Dermis microvascular lymphatic vessel endothelial cell (primary cell): Measurements from ENCODE around the gene CAMK2G. TPM values are rescaled to one million over a fixed set of nuclear protein-coding genes. Genes with fewer than 3 reads are reported as not detected.
"Not testable (repeated sequence)": the region's sequence is repeated elsewhere in the genome, so short reads cannot be mapped to it uniquely, and the experiment has no call there.

Experiments used
- DNase-seq, 2 donors: peaks; one replicate each; pipeline versions ENCODE4 v3.0.0 to v3.0.0-alpha.2; 2010; ENCODE audit warnings: low read depth in 2 of 2
- total RNA-seq: library from RNA; depleted of rRNA; stranded (reverse); fragments of >200 nt; gene quantifications from 2 replicates; pipeline ENCODE4 v1.2.1, GENCODE V29; 2014

Gene CAMK2G
- total RNA-seq, 1 donor from 2014 or later: 20.9 TPM

GRCh38 chr10:73840403-73841060, 33.8 kb downstream of the CAMK2G start:
- no peak for DNase-seq

- DNase-seq: no peak
Measured at GRCh38 chr10:73840056-73840402, 34.3 kb downstream of the CAMK2G start.

- DNase-seq: no peak
Measured at GRCh38 chr10:73839276-73839966, 34.9 kb downstream of the CAMK2G start.

GRCh38 chr10:73838827-73839226, 35.5 kb downstream of the CAMK2G start:
- DNase-seq: no peak

GRCh38 chr10:73838008-73838567, 36.3 kb downstream of the CAMK2G start:
- no peak for DNase-seq

- DNase-seq: peak; percentile 41 to 82
Measured at GRCh38 chr10:73837072-73837471, 37.3 kb downstream of the CAMK2G start.

- DNase-seq: no peak
Measured at GRCh38 chr10:73836427-73836980, 37.9 kb downstream of the CAMK2G start.

- DNase-seq: not testable (repeated sequence)
Measured at GRCh38 chr10:73829090-73829489, 45.3 kb downstream of the CAMK2G start.

GRCh38 chr10:73828161-73828560, 46.2 kb downstream of the CAMK2G start:
- no peak for DNase-seq

- no peak for DNase-seq
Measured at GRCh38 chr10:73827346-73828089, 46.8 kb downstream of the CAMK2G start.

- no peak for DNase-seq
Measured at GRCh38 chr10:73824146-73824725, 50.1 kb downstream of the CAMK2G start.

- no peak for DNase-seq
Measured at GRCh38 chr10:73823391-73823790, 51.0 kb downstream of the CAMK2G start.

- DNase-seq: peak; percentile 36 to 77
Measured at GRCh38 chr10:73819513-73820093, 54.8 kb downstream of the CAMK2G start.

- DNase-seq: no peak
Measured at GRCh38 chr10:73819081-73819480, 55.3 kb downstream of the CAMK2G start.

- no peak for DNase-seq
Measured at GRCh38 chr10:73818402-73818801, 56.0 kb downstream of the CAMK2G start.

- no peak for DNase-seq
Measured at GRCh38 chr10:73817826-73818225, 56.5 kb downstream of the CAMK2G start.

- no peak for DNase-seq
Measured at GRCh38 chr10:73816917-73817729, 57.2 kb downstream of the CAMK2G start.

GRCh38 chr10:73815719-73816030, 58.7 kb downstream of the CAMK2G start:
- no peak for DNase-seq

GRCh38 chr10:73814896-73815718, 59.2 kb downstream of the CAMK2G start:
- DNase-seq: peak in 1 of 2 donors; percentile 14
